Fibroblast of pulmonary artery (primary cell): ENCODE measurements around the gene MLLT3.

ENCODE experiments used
- DNase-seq: peaks from one replicate; pipeline ENCODE4 v3.0.0-alpha.2; 2010; ENCODE audit warnings: low read depth
- H3K4me3 ChIP-seq: replicated peaks from 2 replicates; pipeline ENCODE4 v1.5.1; 2011; ENCODE audit warnings: low read depth, mild to moderate bottlenecking, control low read depth, low read length, moderate library complexity
- CTCF ChIP-seq: IDR thresholded peaks from 2 replicates; pipeline ENCODE4 v1.5.1; 2011; ENCODE audit warnings: mild to moderate bottlenecking, control low read depth, low read length, inconsistent platforms; ENCODE audit errors: missing control alignments

Gene MLLT3

GRCh38 chr9:20331095-20331685 lies 291.1 kb downstream of the MLLT3 start:
- DNase-seq: no peak
- no peak overlapping the region for H3K4me3 ChIP-seq
- no peak for TF ChIP-seq CTCF

- TF ChIP-seq CTCF: no peak
- H3K4me3 ChIP-seq: no peak overlapping the region
- no peak for DNase-seq
Observed at GRCh38 chr9:20330688-20331087, 291.6 kb downstream of the MLLT3 start.

DNA sequence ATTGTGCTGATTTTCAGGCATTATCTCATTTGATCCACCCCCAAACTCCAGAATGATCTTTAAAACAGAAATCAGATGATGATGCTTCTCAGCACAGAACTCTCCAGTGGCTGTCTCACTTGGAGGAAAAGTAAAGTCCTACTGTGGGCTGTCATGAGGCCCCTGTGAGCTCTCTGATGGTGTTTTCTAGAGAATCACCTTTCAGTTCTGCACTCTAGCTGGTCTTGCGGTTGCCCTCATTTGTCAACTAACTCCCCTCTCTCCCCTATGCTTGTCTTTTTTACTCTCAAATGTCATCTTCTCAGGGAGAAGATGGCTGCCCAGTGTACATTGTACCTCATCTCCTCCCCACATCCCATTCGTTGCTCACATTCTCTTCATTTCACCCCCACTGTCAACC lies 295.8 kb downstream of the MLLT3 start:
- no peak overlapping the region for H3K4me3 ChIP-seq
- TF ChIP-seq CTCF: no peak
- DNase-seq: no peak

DNA sequence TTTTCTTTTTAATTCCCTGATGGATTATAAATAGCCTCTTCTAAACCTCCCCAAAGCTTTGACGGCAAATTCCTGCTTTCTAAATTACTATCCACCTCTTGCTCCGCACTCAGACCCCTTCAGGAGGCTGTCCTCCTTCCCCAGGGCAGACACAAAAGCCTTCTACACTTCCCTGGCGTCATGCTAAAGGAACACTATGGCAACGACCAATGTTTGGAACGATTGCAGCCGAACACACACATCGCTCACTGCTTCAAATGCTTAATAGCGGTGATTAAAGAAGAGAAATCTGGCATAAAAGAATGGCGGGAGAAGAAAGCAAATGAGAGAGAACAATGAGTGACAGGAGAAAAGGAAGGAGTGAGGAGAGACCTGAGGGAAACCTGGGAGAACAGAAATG lies 297.3 kb downstream of the MLLT3 start:
- H3K4me3 ChIP-seq: no peak overlapping the region
- DNase-seq: no peak
- TF ChIP-seq CTCF: no peak

GRCh38 chr9:20322212-20322611 lies 300.1 kb downstream of the MLLT3 start:
- no peak overlapping the region for H3K4me3 ChIP-seq
- no peak for DNase-seq
- no peak for TF ChIP-seq CTCF

DNA sequence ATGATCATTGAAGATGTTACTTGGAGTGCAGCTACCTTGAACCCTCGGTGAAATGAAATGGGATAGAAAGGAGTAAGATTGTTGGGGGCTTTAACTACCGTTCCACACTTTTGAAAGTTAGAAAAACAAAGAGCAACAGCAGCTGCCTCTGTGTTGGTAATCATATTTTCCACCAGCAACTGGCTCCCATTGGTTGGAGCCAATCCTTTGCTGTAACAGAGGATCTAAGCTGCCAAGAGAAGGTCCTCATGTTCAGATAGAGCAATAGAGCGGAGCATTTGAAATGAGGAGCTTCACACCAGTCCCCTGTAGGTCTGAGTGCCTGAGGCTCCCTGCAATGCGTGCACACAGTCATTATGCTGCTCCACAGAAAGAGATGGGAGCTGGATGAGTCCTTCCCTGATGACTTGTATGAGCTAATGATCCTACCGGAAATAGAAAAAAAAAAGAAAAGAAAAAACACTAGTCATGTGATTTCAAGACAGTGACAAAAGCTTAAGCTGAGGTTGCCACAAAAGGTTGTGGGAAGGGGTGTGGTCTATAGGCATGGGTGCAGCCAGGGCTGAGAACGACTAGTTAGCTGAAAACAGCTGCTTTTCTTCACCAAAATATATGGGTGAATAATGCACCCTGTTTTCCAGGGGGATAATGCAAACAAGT lies 300.7 kb downstream of the MLLT3 start:
- H3K4me3 ChIP-seq: no peak overlapping the region
- no peak for TF ChIP-seq CTCF
- DNase-seq: no peak

DNA sequence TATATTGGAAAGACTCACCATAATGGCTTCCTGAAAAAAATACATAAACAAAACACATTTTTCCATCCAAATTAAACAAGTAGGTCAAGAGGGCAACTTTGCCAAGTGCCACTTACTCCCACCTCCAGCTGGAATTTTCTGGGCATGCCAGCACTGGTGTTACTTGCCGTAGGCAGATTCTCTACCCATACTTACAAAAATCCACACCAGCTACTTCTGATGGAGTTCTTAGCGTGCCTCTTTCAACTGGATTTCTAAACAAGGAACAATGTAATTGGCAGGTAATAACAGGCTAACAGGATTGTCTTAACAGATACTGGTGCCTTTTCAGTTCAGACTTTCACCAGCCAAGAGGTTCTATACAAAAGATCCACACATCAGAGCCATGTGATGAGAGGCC lies 301.4 kb downstream of the MLLT3 start:
- no peak overlapping the region for H3K4me3 ChIP-seq
- TF ChIP-seq CTCF: no peak
- DNase-seq: no peak
